ENCODE results near the gene ZNF426. TPM values are rescaled to one million over a fixed set of nuclear protein-coding genes. Genes with fewer than 3 reads are reported as not detected.

Gene ZNF426
- total RNA-seq, 1 donor from 2014 or later = 12.4 TPM

GRCh38 chr19:9535934-9536333 lies 2.5 kb downstream of the ZNF426 start:
- Histone ChIP-seq H3K4me3 (ENCODE audit: low read depth, low read length) (no peak overlapping the region), H3K36me3 (ENCODE audit: control insufficient read depth, insufficient read depth, low read length) (peaks cover 6% of the 10 kb centered on the region)
- no peak for DNase-seq (ENCODE audit: low read depth)

GRCh38 chr19:9531933-9532332 lies 6.5 kb downstream of the ZNF426 start:
- Histone ChIP-seq H3K36me3 (ENCODE audit: control insufficient read depth, insufficient read depth, low read length) (peaks cover 14% of the 10 kb centered on the region), H3K27me3 (ENCODE audit: control insufficient read depth, insufficient read depth, low read length) (no peaks in the 10 kb centered on the region), H3K4me3 (ENCODE audit: low read depth, low read length) (no peak overlapping the region)
- TF ChIP-seq CTCF (IDR thresholded peaks at IDR 0.05; ENCODE audit: insufficient read depth, low read length, poor library complexity, severe bottlenecking) = no peak
- no peak for DNase-seq (ENCODE audit: low read depth)

More at GRCh38 chr19:9535934-9536333, 2.5 kb downstream of the ZNF426 start:
- no peaks in the 10 kb centered on the region for H3K27me3 ChIP-seq (ENCODE audit: control insufficient read depth, insufficient read depth, low read length)
- no peak for TF ChIP-seq CTCF (IDR thresholded peaks at IDR 0.05; ENCODE audit: insufficient read depth, low read length, poor library complexity, severe bottlenecking)

GRCh38 chr19:9528757-9529336 lies 9.6 kb downstream of the ZNF426 start:
- DNase-seq (ENCODE audit: low read depth) = no peak
- no peak for TF ChIP-seq CTCF (IDR thresholded peaks at IDR 0.05; ENCODE audit: insufficient read depth, low read length, poor library complexity, severe bottlenecking)
- Histone ChIP-seq H3K27me3 (ENCODE audit: control insufficient read depth, insufficient read depth, low read length) (no peaks in the 10 kb centered on the region), H3K4me3 (ENCODE audit: low read depth, low read length) (no peak overlapping the region), H3K36me3 (ENCODE audit: control insufficient read depth, insufficient read depth, low read length) (peaks cover 11% of the 10 kb centered on the region)

GRCh38 chr19:9523885-9524474 lies 14.5 kb downstream of the ZNF426 start:
- no peak overlapping the region for H3K4me3 ChIP-seq (ENCODE audit: low read depth, low read length)
- DNase-seq (ENCODE audit: low read depth) = no peak
- peaks cover 3% of the 10 kb centered on the region for H3K36me3 ChIP-seq (ENCODE audit: control insufficient read depth, insufficient read depth, low read length)
- no peaks in the 10 kb centered on the region for H3K27me3 ChIP-seq (ENCODE audit: control insufficient read depth, insufficient read depth, low read length)
- TF ChIP-seq CTCF (IDR thresholded peaks at IDR 0.05; ENCODE audit: insufficient read depth, low read length, poor library complexity, severe bottlenecking) = no peak

- Histone ChIP-seq H3K36me3 (ENCODE audit: control insufficient read depth, insufficient read depth, low read length) (no peaks in the 10 kb centered on the region), H3K4me3 (ENCODE audit: low read depth, low read length) (no peak overlapping the region), H3K27me3 (ENCODE audit: control insufficient read depth, insufficient read depth, low read length) (no peaks in the 10 kb centered on the region)
- no peak for TF ChIP-seq CTCF (IDR thresholded peaks at IDR 0.05; ENCODE audit: insufficient read depth, low read length, poor library complexity, severe bottlenecking)
- no peak for DNase-seq (ENCODE audit: low read depth)
Measured at GRCh38 chr19:9507285-9507684, 31.2 kb downstream of the ZNF426 start.

- Histone ChIP-seq H3K27me3 (ENCODE audit: control insufficient read depth, insufficient read depth, low read length) (no peaks in the 10 kb centered on the region), H3K4me3 (ENCODE audit: low read depth, low read length) (no peak overlapping the region), H3K36me3 (ENCODE audit: control insufficient read depth, insufficient read depth, low read length) (no peaks in the 10 kb centered on the region)
- no peak for DNase-seq (ENCODE audit: low read depth)
- TF ChIP-seq CTCF (IDR thresholded peaks at IDR 0.05; ENCODE audit: insufficient read depth, low read length, poor library complexity, severe bottlenecking) = no peak
Measured at GRCh38 chr19:9500796-9501195, 37.6 kb downstream of the ZNF426 start.
